ENCODE results near the gene GJA5. TPM values are rescaled to one million over a fixed set of nuclear protein-coding genes. Genes with fewer than 3 reads are reported as not detected.
"Not testable (repeated sequence)": the region's sequence is repeated elsewhere in the genome, so short reads cannot be mapped to it uniquely, and the experiment has no call there.

GJA5 gene
- total and polyA plus RNA-seq, 5 donors = 57.1 to 264 (median 133) TPM

- intact Hi-C loops (cut with DNase I) = no loop called here
- ATAC-seq = peak; percentile 87 to 90
- H3K4me3 ChIP-seq (ENCODE audit: low read length) = no peak overlapping the region
- H3K4me1 ChIP-seq (ENCODE audit: control insufficient read depth, insufficient read depth, low read length) = peaks cover 3% of the 10 kb centered on the region
- no peaks in the 10 kb centered on the region for H3K27me3 ChIP-seq (ENCODE audit: control insufficient read depth, insufficient read depth)
- no peaks in the 10 kb centered on the region for H3K9me3 ChIP-seq (ENCODE audit: control insufficient read depth, low read length)
- peak overlapping the region; percentile 93 for H3K27ac ChIP-seq (ENCODE audit: low read length)
- DNase-seq = peak in 2 of 3 donors; percentile 60 to 70
- 47% methylated on average over 3 of the region's 3 CpGs for WGBS
Observed at GRCh38 chr1:147748676-147749350, 11.6 kb downstream of the GJA5 start.

- intact Hi-C loops (cut with DNase I) = no loop called here
- peak overlapping the region; percentile 55 for H3K27ac ChIP-seq (ENCODE audit: low read length)
Observed at GRCh38 chr1:147747966-147748365, 12.4 kb downstream of the GJA5 start.

GRCh38 chr1:147745271-147745670, 15.1 kb downstream of the GJA5 start:
- WGBS = 79% methylated on average over 4 of the region's 4 CpGs
- ATAC-seq = no peak
- intact Hi-C loops (cut with DNase I) = no loop called here
- DNase-seq = no peak
- H3K9me3 ChIP-seq (ENCODE audit: control insufficient read depth, low read length) = no peaks in the 10 kb centered on the region
- peaks cover 2% of the 10 kb centered on the region for H3K4me1 ChIP-seq (ENCODE audit: control insufficient read depth, insufficient read depth, low read length)
- H3K4me3 ChIP-seq (ENCODE audit: low read length) = no peak overlapping the region
- no peak overlapping the region for H3K27ac ChIP-seq (ENCODE audit: low read length)
- H3K27me3 ChIP-seq (ENCODE audit: control insufficient read depth, insufficient read depth) = no peaks in the 10 kb centered on the region

More at GRCh38 chr1:147747966-147748365, 12.4 kb downstream of the GJA5 start:
- Histone ChIP-seq H3K27me3 (ENCODE audit: control insufficient read depth, insufficient read depth) (no peaks in the 10 kb centered on the region), H3K4me3 (ENCODE audit: low read length) (no peak overlapping the region), H3K4me1 (ENCODE audit: control insufficient read depth, insufficient read depth, low read length) (peaks cover under 1% of the 10 kb centered on the region), H3K9me3 (ENCODE audit: control insufficient read depth, low read length) (no peaks in the 10 kb centered on the region)
- DNase-seq (no peak), ATAC-seq (no peak)

- Histone ChIP-seq H3K27me3 (ENCODE audit: control insufficient read depth, insufficient read depth) (no peaks in the 10 kb centered on the region), H3K4me3 (ENCODE audit: low read length) (no peak overlapping the region), H3K27ac (ENCODE audit: low read length) (peak overlapping the region; percentile 70), H3K9me3 (ENCODE audit: control insufficient read depth, low read length) (no peaks in the 10 kb centered on the region), H3K4me1 (ENCODE audit: control insufficient read depth, insufficient read depth, low read length) (peaks cover 2% of the 10 kb centered on the region)
- 56% methylated on average over 1 of the region's 1 CpG for WGBS
- intact Hi-C loops (cut with DNase I) = no loop called here
- DNase-seq = peak in 1 of 3 donors; percentile 48
- no peak for ATAC-seq
Observed at GRCh38 chr1:147741065-147741464, 19.3 kb downstream of the GJA5 start.

GRCh38 chr1:147740391-147740790, 20.0 kb downstream of the GJA5 start:
- intact Hi-C loops (cut with DNase I) = no loop called here
- Histone ChIP-seq H3K27me3 (ENCODE audit: control insufficient read depth, insufficient read depth) (no peaks in the 10 kb centered on the region), H3K9me3 (ENCODE audit: control insufficient read depth, low read length) (no peaks in the 10 kb centered on the region), H3K27ac (ENCODE audit: low read length) (peak overlapping the region; percentile 77), H3K4me3 (ENCODE audit: low read length) (no peak overlapping the region), H3K4me1 (ENCODE audit: control insufficient read depth, insufficient read depth, low read length) (peaks cover 2% of the 10 kb centered on the region)
- ATAC-seq (no peak), DNase-seq (no peak)
- 85% methylated on average over 3 of the region's 3 CpGs for WGBS

- intact Hi-C loops (cut with DNase I) = loop anchor here in 1 of 4 donors (5.0 kb wide), 1 partner anchor 83 kb away; no protein-coding TSS in a partner anchor
- Histone ChIP-seq H3K4me1 (ENCODE audit: control insufficient read depth, insufficient read depth, low read length) (peaks cover 2% of the 10 kb centered on the region), H3K27ac (ENCODE audit: low read length) (peak overlapping the region; percentile 77), H3K27me3 (ENCODE audit: control insufficient read depth, insufficient read depth) (no peaks in the 10 kb centered on the region), H3K9me3 (ENCODE audit: control insufficient read depth, low read length) (no peaks in the 10 kb centered on the region), H3K4me3 (ENCODE audit: low read length) (no peak overlapping the region)
- peak; percentile 84 to 86 for ATAC-seq
- peak; percentile 59 to 83 (median 80) for DNase-seq
- WGBS = 52% methylated on average over 6 of the region's 6 CpGs
Observed at GRCh38 chr1:147738739-147739476, 21.5 kb downstream of the GJA5 start.

GRCh38 chr1:147738129-147738528, 22.3 kb downstream of the GJA5 start:
- WGBS = 75% methylated on average over 2 of the region's 2 CpGs
- Histone ChIP-seq H3K4me1 (ENCODE audit: control insufficient read depth, insufficient read depth, low read length) (peaks cover 2% of the 10 kb centered on the region), H3K9me3 (ENCODE audit: control insufficient read depth, low read length) (no peaks in the 10 kb centered on the region), H3K27me3 (ENCODE audit: control insufficient read depth, insufficient read depth) (no peaks in the 10 kb centered on the region), H3K4me3 (ENCODE audit: low read length) (no peak overlapping the region), H3K27ac (ENCODE audit: low read length) (peak overlapping the region; percentile 77)
- intact Hi-C loops (cut with DNase I) = loop anchor here in 1 of 4 donors (5.0 kb wide), 1 partner anchor 84 kb away; no protein-coding TSS in a partner anchor
- peak in 1 of 2 donors; percentile 30 for ATAC-seq
- DNase-seq = no peak

GRCh38 chr1:147736883-147737282, 23.5 kb downstream of the GJA5 start:
- peaks cover 2% of the 10 kb centered on the region for H3K4me1 ChIP-seq (ENCODE audit: control insufficient read depth, insufficient read depth, low read length)
- no peaks in the 10 kb centered on the region for H3K9me3 ChIP-seq (ENCODE audit: control insufficient read depth, low read length)
- DNase-seq (no peak), ATAC-seq (peak; percentile 32 to 39)
- H3K27ac ChIP-seq (ENCODE audit: low read length) = no peak overlapping the region
- intact Hi-C loops (cut with DNase I) = loop anchor here in 1 of 4 donors (5.0 kb wide), 1 partner anchor 85 kb away; no protein-coding TSS in a partner anchor
- no peak overlapping the region for H3K4me3 ChIP-seq (ENCODE audit: low read length)
- H3K27me3 ChIP-seq (ENCODE audit: control insufficient read depth, insufficient read depth) = no peaks in the 10 kb centered on the region

GRCh38 chr1:147735423-147735822, 25.0 kb downstream of the GJA5 start:
- intact Hi-C loops (cut with DNase I) = loop anchor here in 1 of 4 donors (5.0 kb wide), 1 partner anchor 87 kb away; no protein-coding TSS in a partner anchor
- no peaks in the 10 kb centered on the region for H3K4me1 ChIP-seq (ENCODE audit: control insufficient read depth, insufficient read depth, low read length)
- no peak overlapping the region for H3K4me3 ChIP-seq (ENCODE audit: low read length)
- no peaks in the 10 kb centered on the region for H3K27me3 ChIP-seq (ENCODE audit: control insufficient read depth, insufficient read depth)
- no peaks in the 10 kb centered on the region for H3K9me3 ChIP-seq (ENCODE audit: control insufficient read depth, low read length)
- WGBS = 42% methylated on average over 1 of the region's 1 CpG
- peak; percentile 66 to 74 for ATAC-seq
- H3K27ac ChIP-seq (ENCODE audit: low read length) = peak overlapping the region; percentile 71
- peak in 1 of 3 donors; percentile 54 for DNase-seq

GRCh38 chr1:147734291-147734841, 26.0 kb downstream of the GJA5 start:
- H3K9me3 ChIP-seq (ENCODE audit: control insufficient read depth, low read length); H3K27me3 ChIP-seq (ENCODE audit: control insufficient read depth, insufficient read depth); H3K4me3 ChIP-seq (ENCODE audit: low read length); intact Hi-C loops (cut with DNase I); H3K4me1 ChIP-seq (ENCODE audit: control insufficient read depth, insufficient read depth, low read length); ATAC-seq: not testable (repeated sequence)
- peak overlapping the region; percentile 20 for H3K27ac ChIP-seq (ENCODE audit: low read length)
- WGBS = 46% methylated on average over 4 of the region's 4 CpGs
- DNase-seq = peak in 1 of 3 donors; percentile 40

GRCh38 chr1:147729315-147729714, 31.1 kb downstream of the GJA5 start:
- WGBS = 92% methylated on average over 2 of the region's 2 CpGs
- no peak overlapping the region for H3K27ac ChIP-seq (ENCODE audit: low read length)
- H3K4me3 ChIP-seq (ENCODE audit: low read length) = no peak overlapping the region
- DNase-seq = no peak
- ATAC-seq = no peak
- H3K9me3 ChIP-seq (ENCODE audit: control insufficient read depth, low read length) = no peaks in the 10 kb centered on the region
- H3K27me3 ChIP-seq (ENCODE audit: control insufficient read depth, insufficient read depth) = no peaks in the 10 kb centered on the region
- no peaks in the 10 kb centered on the region for H3K4me1 ChIP-seq (ENCODE audit: control insufficient read depth, insufficient read depth, low read length)
- intact Hi-C loops (cut with DNase I) = loop anchor here in 1 of 4 donors (10.0 kb wide), 1 partner anchor 165 kb away; no protein-coding TSS in a partner anchor

All from right cardiac atrium (tissue), 5 donors.